HG03159 (cell line): ENCODE measurements around the gene TAS1R1.
A peak's percentile ranks its signal among the peaks of the same experiment; 100 is the strongest.

Experiments
- ATAC-seq: cut with Tn5 transposase; IDR thresholded peaks from one replicate; pipeline ENCODE4 v1.9.1; 2021; ENCODE audit warnings: mild to moderate bottlenecking, moderate library complexity; ENCODE audit not compliant: unreplicated experiment

Gene TAS1R1

GRCh38 chr1:6570100-6570499 is 15.0 kb downstream of the TAS1R1 start:
- ATAC-seq = no peak

- no peak for ATAC-seq
Observed at GRCh38 chr1:6570987-6571386, 15.9 kb downstream of the TAS1R1 start.

- ATAC-seq = no peak
Observed at GRCh38 chr1:6572653-6573383, 17.7 kb downstream of the TAS1R1 start.

DNA sequence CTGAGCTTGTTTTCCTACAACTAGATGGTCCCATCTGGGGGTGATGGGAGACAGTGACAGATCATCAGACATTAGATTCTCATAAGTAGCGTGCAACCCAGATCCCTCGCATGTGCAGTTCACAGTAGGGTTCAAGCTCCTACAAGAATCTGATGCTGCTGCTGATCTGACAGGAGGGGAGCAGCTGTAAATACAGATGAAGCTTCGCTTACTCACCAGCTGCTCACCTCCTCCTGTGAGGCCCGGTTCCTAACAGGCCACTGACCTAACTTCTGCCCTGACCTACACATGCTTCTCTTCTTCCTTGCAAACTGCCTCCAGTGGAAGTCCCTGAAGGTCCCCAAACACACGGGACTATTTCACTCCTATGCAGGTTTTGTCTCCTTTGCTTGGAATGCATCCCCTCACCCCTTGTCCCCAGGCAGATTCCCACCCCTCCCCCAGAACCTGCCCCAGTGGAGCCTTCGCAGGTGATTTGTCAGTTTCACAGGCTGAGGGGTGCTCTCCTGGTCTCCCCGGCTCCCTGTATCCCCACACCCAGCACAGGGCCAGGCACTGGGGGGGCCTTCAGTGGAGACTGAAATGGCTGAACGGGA is 19.0 kb downstream of the TAS1R1 start:
- ATAC-seq = no peak

- no peak for ATAC-seq
Observed at GRCh38 chr1:6574818-6575217, 19.7 kb downstream of the TAS1R1 start.

GRCh38 chr1:6577831-6578525 is 22.9 kb downstream of the TAS1R1 start:
- ATAC-seq = no peak

DNA sequence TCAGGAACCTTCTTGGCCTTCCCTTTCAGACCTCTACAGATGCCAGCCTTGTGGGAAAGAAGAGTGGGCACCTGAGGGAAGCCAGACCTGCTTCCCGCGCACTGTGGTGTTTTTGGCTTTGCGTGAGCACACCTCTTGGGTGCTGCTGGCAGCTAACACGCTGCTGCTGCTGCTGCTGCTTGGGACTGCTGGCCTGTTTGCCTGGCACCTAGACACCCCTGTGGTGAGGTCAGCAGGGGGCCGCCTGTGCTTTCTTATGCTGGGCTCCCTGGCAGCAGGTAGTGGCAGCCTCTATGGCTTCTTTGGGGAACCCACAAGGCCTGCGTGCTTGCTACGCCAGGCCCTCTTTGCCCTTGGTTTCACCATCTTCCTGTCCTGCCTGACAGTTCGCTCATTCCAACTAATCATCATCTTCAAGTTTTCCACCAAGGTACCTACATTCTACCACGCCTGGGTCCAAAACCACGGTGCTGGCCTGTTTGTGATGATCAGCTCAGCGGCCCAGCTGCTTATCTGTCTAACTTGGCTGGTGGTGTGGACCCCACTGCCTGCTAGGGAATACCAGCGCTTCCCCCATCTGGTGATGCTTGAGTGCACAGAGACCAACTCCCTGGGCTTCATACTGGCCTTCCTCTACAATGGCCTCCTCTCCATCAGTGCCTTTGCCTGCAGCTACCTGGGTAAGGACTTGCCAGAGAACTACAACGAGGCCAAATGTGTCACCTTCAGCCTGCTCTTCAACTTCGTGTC is 23.7 kb downstream of the TAS1R1 start:
- no peak for ATAC-seq

- ATAC-seq = peak; percentile 92
Observed at GRCh38 chr1:6579374-6580118, 24.4 kb downstream of the TAS1R1 start, which contains the start of gene ZBTB48. Gene ZBTB48, plus strand, starts transcription at chr1:6579994. Its CDS starts 616 bp downstream, at chr1:6580610.

GRCh38 chr1:6580119-6580592 is 25.0 kb downstream of the TAS1R1 start:
- ATAC-seq = peak; percentile 28

GRCh38 chr1:6580593-6581409 is 25.7 kb downstream of the TAS1R1 start:
- ATAC-seq = no peak

- no peak for ATAC-seq
Observed at GRCh38 chr1:6581561-6582305, 26.6 kb downstream of the TAS1R1 start.

- ATAC-seq = no peak
Observed at GRCh38 chr1:6582370-6582769, 27.3 kb downstream of the TAS1R1 start.

- ATAC-seq = no peak
Observed at GRCh38 chr1:6584126-6585080, 29.3 kb downstream of the TAS1R1 start.

- no peak for ATAC-seq
Observed at GRCh38 chr1:6585081-6585722, 30.1 kb downstream of the TAS1R1 start.

- ATAC-seq = no peak
Observed at GRCh38 chr1:6585841-6586240, 30.7 kb downstream of the TAS1R1 start.

- no peak for ATAC-seq
Observed at GRCh38 chr1:6586404-6586816, 31.3 kb downstream of the TAS1R1 start.
